ENCODE results near the gene PTPN4. TPM values are rescaled to one million over a fixed set of nuclear protein-coding genes. Genes with fewer than 3 reads are reported as not detected.
"Not testable (repeated sequence)": the region's sequence is repeated elsewhere in the genome, so short reads cannot be mapped to it uniquely, and the experiment has no call there.

Gene PTPN4
- polyA plus RNA-seq, 4 donors = 20.9 to 25.2 (median 23.1) TPM

GRCh38 chr2:119801040-119801439, 41.3 kb downstream of the PTPN4 start:
- DNase-seq (ENCODE audit: low read depth in 4 of 4, low spot score in 2 of 4) = no peak

GRCh38 chr2:119801989-119802388, 42.3 kb downstream of the PTPN4 start:
- not testable (repeated sequence) for DNase-seq (ENCODE audit: low read depth in 4 of 4, low spot score in 2 of 4)

- DNase-seq (ENCODE audit: low read depth in 4 of 4, low spot score in 2 of 4) = no peak
Measured at GRCh38 chr2:119803101-119803500, 43.4 kb downstream of the PTPN4 start.

- not testable (repeated sequence) for DNase-seq (ENCODE audit: low read depth in 4 of 4, low spot score in 2 of 4)
Measured at GRCh38 chr2:119804409-119804808, 44.7 kb downstream of the PTPN4 start.

- no peak for DNase-seq (ENCODE audit: low read depth in 4 of 4, low spot score in 2 of 4)
Measured at GRCh38 chr2:119808516-119809147, 48.9 kb downstream of the PTPN4 start.

- DNase-seq (ENCODE audit: low read depth in 4 of 4, low spot score in 2 of 4) = no peak
Measured at GRCh38 chr2:119809339-119810048, 49.8 kb downstream of the PTPN4 start.

GRCh38 chr2:119810049-119810630, 50.4 kb downstream of the PTPN4 start:
- no peak for DNase-seq (ENCODE audit: low read depth in 4 of 4, low spot score in 2 of 4)

- DNase-seq (ENCODE audit: low read depth in 4 of 4, low spot score in 2 of 4) = no peak
Measured at GRCh38 chr2:119814216-119814615, 54.5 kb downstream of the PTPN4 start.

- no peak for DNase-seq (ENCODE audit: low read depth in 4 of 4, low spot score in 2 of 4)
Measured at GRCh38 chr2:119818792-119819191, 59.1 kb downstream of the PTPN4 start.

- DNase-seq (ENCODE audit: low read depth in 4 of 4, low spot score in 2 of 4) = no peak
Measured at GRCh38 chr2:119819846-119820245, 60.1 kb downstream of the PTPN4 start.

- no peak for DNase-seq (ENCODE audit: low read depth in 4 of 4, low spot score in 2 of 4)
Measured at GRCh38 chr2:119820275-119820674, 60.6 kb downstream of the PTPN4 start.

- DNase-seq (ENCODE audit: low read depth in 4 of 4, low spot score in 2 of 4) = no peak
Measured at GRCh38 chr2:119821266-119821665, 61.5 kb downstream of the PTPN4 start.

GRCh38 chr2:119823734-119824334, 64.1 kb downstream of the PTPN4 start:
- DNase-seq (ENCODE audit: low read depth in 4 of 4, low spot score in 2 of 4) = no peak

- no peak for DNase-seq (ENCODE audit: low read depth in 4 of 4, low spot score in 2 of 4)
Measured at GRCh38 chr2:119826370-119826961, 66.7 kb downstream of the PTPN4 start.

GRCh38 chr2:119827866-119828507, 68.3 kb downstream of the PTPN4 start:
- DNase-seq (ENCODE audit: low read depth in 4 of 4, low spot score in 2 of 4) = no peak

- DNase-seq (ENCODE audit: low read depth in 4 of 4, low spot score in 2 of 4) = no peak
Measured at GRCh38 chr2:119836455-119837142, 76.9 kb downstream of the PTPN4 start.

GRCh38 chr2:119837350-119837749, 77.6 kb downstream of the PTPN4 start:
- no peak for DNase-seq (ENCODE audit: low read depth in 4 of 4, low spot score in 2 of 4)

- DNase-seq (ENCODE audit: low read depth in 4 of 4, low spot score in 2 of 4) = no peak
Measured at GRCh38 chr2:119837759-119838158, 78.0 kb downstream of the PTPN4 start.

GRCh38 chr2:119838179-119838578, 78.5 kb downstream of the PTPN4 start:
- DNase-seq (ENCODE audit: low read depth in 4 of 4, low spot score in 2 of 4) = no peak

GRCh38 chr2:119841550-119841949, 81.8 kb downstream of the PTPN4 start:
- no peak for DNase-seq (ENCODE audit: low read depth in 4 of 4, low spot score in 2 of 4)

Measured in left renal cortex interstitium (tissue), 4 donors.